Stimulated activated CD4-positive, alpha-beta T cell treated with anti-CD3 and anti-CD28 coated beads, Interleukin-4, amount 100 ng/mL, for 4 hours (primary cell): ENCODE results near the gene IFTAP.

Source experiments
- DNase-seq, 2 experiments: peaks; one replicate each; pipeline ENCODE4 v3.0.0-alpha.2; 2020

Gene IFTAP

DNA sequence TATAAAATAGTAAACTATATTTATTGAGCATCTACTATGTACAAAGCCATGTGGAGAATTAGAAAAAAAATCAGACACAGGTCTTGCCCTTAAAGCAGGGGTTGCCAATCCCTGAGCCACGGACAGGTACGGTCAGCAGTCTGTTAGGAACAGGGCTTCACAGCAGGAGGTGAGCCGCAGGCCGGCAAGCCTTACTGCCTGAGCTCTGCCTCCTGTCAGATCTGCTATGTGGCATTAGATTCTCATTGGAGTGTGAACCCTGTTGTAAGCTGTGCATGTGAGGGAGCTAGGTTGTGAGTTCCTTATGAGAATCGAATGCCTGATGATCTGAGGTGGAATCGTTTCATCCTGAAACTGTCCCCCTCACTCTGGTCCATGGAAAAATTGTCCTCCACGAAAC is 5.9 kb downstream of the IFTAP start:
- no peak for DNase-seq

DNA sequence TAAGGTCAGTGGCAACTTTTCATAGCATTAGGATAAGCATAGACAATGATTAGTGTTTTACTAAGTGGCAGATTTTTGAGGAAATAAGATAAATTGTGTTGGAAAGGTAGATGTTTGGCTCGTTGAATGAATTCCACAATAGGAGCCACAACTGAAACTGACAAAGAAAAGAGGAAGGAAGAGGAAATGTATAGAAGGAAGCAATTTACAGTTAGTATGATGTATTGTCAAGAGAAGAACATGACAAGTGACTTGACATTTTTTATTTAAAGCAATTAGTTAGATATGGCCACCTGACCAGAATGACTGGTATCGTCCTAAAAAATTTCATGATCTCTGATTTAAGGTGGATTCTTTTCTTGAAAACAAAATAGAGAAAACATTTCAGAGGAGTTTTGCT is 6.9 kb downstream of the IFTAP start:
- DNase-seq: no peak

DNA sequence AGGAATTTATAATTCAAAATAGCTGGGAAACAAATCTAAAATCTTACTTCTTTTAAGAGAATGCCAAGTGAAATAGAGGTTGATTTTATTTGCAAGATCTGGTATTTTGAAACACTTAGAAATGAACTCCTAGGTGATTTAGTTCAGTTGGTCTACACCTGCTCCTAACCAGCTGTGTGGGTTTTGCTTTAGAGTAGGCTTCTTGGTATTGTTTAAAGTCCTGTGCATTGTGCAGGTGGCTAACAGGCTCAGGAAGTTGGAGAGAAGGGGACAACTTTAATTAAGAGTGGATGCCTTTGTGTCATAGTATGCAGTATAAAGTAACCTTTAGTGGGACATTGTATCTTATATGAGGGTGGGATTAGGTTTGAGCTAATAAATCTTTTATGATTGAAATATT is 7.8 kb downstream of the IFTAP start:
- no peak for DNase-seq

DNA sequence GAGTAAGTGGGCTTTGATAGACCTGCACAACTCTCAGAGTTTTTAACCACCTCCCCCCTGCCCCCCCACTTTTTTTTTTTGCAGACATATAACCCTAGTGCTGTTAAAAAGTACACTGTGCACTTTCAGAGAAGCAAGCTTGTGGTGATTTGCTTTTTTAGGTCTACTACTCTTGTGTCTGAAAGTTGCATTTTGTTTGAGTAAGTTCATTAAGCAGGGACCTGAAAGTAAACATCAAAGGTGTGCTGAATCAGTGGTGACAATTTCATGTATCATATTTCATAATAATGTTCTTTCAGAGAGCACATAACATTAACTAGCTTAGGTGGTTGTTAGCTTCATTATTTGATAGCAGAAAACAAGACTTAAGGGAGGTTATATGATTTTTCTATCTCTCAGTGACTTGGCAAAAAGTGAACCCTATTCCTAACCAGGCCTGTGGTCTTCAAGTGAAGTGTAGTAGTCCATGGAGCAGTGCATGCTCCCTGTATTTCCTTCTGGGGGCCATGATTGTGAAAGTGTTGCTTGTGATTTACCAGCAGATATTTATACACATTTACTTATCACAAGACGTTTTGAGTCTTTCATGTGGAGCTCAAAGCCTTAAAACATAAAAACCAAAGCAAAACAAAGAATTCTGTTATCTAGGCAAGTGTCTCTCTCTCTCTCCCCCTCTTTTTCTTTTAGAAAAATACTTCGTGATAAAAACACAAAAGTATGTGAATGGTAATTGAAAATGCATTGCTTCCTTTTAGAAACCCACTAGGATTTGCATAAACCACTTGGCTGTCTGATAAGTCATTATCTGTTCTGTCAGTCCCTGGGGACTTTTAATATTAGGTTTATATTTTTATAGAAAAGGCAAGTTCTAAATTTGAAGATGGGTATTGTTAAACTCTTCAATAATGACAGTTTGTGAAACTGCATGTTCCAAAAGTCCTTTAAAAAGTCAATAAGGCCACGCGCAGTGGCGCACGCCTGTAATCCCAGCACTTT is 11.2 kb downstream of the IFTAP start:
- DNase-seq: no peak

DNA sequence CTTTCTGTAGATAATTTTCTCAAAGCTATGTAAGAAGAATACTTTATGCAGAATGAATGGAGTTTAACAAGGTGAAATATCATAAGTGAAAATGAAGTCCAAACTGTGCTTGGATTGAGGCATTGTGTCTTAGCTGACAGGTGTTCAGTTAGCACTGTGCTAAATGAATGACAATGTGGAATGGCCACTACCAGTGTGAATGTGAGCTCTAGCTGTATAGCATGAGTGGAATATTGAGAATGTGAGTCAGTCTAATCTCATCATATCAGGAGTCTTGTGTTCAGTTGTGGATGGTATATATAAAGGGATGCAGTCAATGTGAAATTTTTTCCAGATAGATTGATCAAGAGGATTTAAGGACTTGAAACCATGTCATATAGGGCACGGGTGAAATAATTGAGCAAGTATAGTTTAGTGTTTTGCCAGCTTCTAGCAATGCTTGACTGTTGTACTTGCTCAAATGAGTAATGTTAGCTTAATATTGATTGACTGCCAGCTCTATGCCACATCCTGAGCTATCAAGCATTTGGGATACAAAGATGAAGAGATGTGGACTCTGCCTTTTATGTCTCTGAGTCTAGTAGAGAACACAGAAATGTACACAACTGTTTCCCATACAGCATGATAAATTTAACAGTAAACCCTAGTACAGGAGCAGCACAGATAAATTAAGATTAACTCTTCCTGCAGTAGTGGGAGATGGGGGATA is 14.3 kb downstream of the IFTAP start:
- no peak for DNase-seq

DNA sequence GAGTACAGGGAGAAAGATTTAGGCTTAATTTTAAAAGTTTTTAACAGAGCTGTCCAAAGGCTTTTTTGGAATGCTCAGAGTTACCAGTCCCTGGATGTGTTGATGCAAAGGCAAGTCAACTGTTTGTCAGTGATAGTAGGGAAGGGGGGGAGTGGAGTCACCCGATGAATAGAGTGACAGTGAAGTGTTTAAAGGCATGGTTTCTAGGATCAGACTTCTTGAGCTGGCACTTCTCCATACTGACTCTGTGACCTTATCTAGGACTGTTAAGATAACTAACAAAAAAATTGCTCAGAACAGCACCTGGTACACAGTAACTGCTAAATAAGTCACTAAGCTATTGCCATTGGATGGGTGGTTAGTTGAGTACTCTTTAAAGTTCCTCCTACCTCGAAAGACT is 15.1 kb downstream of the IFTAP start:
- no peak for DNase-seq

DNA sequence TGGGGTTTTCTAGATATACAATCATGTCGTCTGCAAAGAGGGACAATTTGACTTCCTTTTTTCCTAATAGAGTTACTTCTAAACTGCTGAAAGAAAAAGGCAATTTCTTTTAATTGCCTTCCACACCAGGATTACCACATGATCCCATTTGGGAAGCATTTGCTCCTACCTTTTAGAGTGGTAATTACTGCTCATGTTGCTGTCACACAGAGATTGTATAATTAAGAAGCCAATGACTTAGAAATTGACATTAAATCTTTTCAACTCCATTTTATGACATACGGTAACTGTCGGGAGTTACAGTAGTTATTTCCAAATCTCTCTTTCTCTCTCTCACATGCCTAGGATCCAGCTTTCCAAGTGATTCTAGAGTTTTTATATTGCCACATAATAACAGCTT is 21.5 kb downstream of the IFTAP start:
- no peak for DNase-seq

DNA sequence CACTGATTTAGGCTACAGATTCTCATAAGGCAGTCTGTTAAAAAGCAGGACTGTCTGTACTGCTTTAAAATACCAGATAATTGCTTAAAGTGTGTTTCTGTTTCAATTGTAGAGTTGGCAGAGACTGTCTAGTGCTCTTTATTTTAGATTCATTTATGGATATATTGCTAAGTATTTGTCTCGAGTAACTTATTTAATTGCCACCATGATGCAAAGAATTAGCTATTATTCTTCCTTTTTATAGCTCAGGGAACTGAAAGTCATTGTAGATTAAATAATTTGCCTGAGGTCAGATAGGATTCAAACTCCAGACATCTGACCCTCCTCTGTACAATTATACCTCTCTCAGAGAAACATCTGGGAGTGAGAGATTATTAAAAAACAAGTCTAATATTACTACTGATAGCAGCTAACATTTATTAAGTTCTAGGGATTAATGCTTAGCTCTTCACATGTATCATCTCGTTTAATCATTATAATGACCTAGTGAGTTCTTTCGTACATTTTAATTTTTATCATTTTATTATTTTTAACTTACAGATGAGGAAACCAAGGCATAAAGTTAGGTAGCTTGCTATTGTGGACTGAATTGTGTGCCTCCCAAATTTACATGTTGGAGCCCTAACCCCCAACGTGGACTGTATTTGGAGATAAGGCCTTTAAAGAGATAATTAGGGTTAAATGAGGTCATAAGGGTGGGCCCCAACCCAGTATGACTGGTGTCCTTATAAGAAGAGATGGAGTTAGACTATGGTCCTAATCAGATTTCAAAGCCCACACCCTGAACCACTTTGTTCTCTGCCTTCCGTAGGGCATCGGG is 23.5 kb downstream of the IFTAP start:
- DNase-seq: no peak

DNA sequence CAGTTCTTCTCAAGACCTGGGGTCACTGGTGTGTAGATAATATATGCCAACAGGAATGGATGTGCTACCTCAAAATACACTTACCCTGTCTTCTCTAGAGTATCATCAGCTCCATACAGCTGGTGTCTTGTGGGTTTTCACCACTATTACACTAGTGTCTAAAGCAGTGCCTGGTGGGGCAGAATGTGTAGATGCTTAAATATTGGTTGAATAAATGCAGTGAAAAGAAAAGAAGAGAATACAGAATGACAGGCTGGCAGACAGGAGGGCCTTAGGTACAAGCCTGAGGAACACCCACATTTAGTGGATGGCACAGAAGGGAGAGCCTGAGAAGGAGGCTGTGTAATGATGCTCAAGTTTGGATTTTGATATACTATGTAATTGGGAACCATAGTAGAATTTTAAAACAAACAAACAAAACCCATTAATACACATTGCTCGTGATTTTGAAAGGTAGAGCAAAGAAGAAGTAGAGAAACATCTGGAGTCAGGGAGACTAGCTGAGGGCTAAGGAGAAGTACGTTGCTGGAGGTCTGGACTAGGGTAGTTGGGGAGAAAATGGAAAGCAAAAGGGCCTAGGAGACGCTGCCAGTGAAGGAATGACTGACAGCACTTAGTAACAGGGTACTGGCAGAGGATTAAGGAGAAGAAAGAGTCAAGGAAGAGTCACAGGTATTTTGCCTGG is 24.2 kb downstream of the IFTAP start:
- DNase-seq: no peak

DNA sequence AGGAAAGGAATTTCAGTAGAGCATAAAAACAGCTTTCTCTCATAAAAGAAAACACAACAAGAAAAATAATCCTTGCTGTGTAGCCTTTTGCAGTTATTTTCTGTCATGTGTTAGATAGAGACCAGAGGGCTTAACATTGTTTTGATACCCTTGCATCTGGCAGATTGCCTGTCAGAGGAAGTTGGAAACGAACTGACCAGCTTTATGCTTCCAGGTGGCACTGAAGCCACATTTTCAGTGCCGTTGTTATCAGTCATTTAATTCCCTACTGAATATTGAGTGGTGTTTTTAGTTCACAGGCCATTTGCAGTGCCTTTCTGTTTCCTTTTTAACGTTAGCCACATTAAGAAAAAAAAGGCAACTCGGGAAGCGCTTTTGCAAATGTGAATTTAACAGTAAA is 25.2 kb downstream of the IFTAP start:
- DNase-seq: no peak

DNA sequence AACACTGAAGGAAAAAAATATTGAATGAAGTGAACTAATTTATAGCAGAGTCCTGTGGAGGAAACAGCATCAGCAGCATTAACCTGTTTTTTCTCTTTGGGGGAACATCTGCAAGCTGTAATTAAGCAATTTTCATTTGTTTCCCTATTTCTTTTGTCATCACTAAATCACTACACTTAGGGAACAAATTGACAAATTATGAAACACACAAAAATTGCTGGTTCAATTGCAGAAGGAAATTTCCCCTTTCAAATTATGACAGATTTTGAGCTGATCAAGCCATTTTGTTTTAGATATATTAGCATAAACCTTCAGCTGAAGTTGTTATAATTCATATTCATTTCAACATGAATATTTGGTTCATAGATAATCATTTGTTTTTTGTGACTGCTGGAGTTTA is 25.9 kb downstream of the IFTAP start:
- DNase-seq: no peak

DNA sequence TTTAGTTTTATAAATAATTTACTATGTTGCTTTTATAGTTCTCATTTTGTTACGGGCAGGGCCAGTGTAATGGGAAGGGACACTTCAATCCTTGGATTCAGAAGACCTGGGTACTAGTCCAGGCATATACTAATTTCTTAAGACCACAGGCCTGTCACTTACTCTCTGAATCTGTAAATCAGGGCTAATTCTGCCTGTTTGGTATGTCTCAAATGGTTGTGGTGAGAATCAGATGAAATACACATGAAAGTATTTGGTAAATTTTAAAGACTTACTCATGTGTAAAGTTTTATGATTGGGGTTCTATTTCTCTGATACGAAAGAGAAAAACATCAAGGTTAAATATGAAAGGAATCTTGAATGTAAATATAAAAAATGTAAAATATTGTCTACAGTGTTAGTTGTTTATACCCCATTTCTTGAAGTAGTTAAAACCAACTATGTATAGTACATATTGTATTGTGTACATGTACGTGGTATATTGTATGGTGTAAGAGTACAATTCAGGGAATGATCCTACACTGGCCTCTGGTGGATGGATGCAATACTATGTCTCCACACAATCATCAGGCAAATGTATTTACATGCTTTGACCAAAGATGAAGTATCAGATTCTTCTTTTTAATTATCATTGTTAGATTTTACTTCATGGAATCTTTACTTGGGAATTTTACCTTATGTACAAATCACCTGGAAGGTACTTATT is 28.3 kb downstream of the IFTAP start:
- no peak for DNase-seq

DNA sequence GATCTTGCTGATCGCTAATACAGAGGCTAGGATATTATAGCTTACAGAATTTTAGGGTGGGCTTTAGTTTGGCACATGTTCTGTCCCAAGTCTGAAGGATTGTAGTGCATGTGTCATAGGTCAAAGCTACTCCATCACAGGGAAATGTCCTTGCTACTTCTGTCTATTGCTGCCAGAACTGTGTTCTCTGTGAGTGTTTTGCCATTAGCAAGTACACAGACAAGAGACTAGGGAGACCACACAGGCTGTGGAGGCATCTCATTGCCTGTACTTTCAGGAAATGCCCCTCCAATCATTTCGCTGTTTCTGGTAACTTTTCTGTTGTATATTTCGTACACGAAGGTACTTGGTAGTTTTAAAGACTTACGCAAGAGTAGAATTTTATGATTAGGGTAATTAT is 29.2 kb downstream of the IFTAP start:
- DNase-seq: no peak

DNA sequence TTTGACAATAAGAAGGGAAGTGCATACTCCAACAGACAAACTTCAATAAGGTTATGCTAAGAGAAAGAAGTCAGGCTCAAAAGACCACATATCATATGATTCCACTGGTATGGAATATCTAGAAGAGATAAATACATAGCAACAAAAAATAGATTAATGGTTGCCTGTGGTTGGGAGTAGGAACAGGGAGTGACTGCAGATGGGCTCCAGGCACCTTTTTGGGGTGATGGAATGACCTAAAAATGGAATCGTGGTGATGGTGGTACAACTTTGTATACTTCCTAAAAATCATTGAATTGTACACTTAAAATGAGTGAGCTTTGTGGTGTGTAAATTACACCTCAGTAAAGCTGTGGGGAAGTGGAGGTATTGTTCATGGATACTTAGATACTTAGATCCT is 32.7 kb downstream of the IFTAP start:
- no peak for DNase-seq

DNA sequence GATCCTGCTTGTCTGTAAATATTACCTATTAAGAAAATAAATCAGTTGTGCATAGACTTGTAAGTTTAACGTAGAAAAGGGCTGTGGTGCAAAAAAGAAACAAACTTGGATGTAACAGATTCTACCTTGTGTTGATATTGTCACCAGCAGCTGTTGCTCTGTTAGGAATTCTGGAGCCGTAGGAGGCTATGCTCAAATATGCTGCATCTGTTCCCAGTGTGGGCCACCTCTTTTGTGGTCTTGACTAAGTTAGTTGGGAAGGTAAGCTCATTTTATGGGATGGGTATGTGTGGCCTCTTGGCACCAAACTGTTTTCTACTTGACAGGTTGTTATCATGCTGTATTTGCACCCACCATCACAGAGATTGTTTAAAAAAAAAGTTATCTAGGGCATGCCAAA is 33.2 kb downstream of the IFTAP start:
- no peak for DNase-seq

DNA sequence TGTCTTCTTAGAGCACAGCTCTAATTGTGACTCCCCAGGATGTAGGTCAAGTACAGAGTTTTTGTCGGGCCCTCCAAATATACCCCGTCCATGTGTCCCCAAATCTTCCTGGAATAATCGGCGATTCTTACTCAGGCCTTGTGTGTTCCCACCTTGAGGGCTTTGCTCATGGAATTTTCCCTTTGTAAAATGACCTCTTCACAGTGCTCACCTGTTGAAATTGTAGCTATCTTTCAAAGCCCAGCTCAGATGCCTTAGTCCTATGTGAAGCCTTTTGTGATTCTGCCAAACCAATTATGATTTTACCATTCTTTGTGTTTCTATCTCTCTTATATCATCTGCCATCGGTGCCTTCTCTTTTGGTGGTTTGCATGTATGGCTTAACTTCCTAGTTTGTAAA is 33.8 kb downstream of the IFTAP start:
- no peak for DNase-seq

DNA sequence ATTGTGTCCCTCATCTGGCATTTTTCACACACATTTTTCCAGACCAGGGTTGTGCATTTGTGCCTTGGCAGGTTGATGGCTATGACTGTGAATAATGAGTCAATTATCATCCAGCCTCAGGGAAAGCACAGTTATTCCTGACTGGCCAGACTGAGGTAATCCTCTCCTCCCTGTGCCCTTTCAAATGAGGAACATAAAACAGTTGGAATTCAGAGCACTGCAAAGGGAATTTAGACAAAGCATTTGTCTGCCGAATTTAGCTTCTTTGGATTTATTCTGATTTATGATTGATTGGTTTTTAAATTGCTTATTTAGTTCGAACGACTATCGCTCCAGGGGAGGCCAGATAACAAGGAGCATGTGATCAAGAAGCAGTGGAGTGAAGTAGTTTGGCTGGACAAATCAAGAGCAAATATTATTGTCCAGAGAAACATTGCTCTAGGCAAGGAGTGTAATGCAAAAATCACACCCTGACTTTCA is 34.5 kb downstream of the IFTAP start:
- DNase-seq: no peak

DNA sequence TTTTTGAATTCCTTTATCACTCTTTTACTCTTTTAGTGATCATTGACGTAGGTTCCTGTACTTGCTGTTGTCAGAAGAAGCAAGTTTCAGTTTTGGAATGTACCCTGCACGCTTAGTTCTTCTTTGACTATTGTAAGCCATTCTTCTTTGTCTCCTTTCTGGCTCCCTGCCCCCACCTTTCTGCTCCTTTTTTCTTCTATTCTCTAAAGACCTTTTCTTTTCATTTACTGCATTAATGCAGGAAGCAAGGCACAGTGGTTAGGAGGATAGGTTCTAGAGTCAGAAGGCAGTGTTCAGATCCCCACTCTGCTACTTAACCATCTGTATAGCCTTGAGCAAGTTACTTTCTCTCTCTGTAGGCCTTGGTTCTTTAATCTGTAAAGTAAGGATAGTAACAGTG is 37.5 kb downstream of the IFTAP start:
- no peak for DNase-seq

DNA sequence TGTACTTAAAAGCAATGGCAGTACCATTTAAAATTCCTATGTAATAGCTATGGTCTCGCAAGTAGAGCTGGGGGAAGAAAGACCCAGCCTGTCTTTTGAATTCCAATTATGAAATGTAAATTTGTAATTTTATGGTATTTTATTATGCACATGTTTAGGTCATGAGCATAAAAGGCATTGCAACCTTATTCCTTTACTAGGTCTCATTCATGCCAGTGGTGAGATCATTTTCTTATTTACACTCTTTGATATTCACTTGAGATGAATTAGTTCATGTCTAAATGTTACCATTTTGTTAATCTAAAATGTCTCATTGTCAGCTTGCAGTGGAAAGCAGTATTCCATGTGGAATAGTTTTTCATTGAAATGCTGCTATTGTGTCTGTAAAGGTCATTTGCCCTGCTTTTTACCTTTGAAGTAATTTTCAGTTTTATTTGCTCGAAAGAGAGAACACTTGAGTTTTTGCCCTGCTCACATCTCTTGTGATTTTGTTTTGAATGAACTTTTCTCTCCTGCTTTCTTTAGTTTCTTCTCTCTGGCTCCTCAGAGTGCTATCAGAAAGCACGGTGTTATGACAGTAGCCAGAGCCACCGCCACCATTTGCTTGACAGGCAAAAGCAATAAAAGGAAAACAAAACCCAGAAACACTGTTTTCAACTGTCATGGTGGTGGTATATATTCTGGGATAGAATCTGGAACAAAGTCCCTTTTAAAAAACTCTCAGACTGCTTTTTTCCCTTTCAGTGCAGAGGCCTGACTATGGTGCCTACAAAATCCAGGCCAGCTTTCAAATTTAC is 41.0 kb downstream of the IFTAP start:
- DNase-seq: no peak

DNA sequence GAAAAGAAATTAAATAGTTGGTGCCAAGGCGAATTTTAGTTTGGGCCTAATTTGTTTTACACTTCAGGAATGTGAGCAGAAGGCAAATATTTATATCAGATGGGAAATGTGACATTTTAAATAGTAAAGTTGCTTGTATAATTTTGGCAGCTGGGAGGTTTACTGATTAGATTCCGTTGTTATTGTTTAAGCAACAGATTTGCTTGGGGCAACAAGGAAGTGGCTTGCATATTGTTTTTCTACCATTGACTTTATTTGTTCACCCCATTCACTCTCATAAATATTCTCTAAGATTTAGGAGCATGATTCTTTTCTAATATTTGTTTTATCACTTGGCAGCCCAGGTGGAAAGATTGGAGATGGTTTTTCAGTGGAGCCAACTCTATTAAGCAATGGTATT is 44.3 kb downstream of the IFTAP start:
- no peak for DNase-seq

DNA sequence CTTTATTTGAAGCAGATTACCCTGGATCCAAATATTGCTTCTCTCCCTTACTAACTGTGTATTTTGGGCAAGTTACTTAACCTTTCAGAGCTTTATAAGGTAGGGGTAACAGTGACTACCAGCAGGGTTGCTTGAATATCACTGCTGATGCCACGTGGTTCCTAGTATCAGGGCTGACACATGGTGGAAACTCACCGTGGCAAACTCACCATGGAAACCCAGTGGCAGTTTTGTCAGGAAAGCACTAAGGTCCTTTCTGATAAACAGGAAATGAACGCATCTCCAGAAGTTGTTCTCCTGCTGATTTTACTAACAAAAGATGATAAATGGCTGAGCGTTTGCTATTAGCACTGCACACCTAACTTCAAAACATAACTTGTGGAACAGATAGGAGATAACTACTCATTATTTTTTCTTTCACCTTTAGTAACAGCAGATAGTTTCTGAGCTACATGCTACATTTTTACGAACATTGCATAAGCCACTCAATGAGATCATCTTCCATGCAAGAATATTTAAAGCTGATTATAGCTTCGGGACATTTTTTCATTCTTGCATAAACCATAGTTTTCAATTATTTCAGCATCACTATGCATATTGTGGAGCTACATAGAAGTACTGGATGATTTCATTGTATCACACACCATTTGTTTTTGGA is 63.4 kb downstream of the IFTAP start:
- DNase-seq: no peak
